Erythroblast (primary cell): ENCODE data around the gene AKT3.

Experiments used
- GATA1 ChIP-seq: IDR thresholded peaks from 2 replicates; pipeline ENCODE4 v1.6.1; 2011; ENCODE audit warnings: low read depth, mild to moderate bottlenecking, control low read depth, low read length, moderate library complexity
- POLR2A ChIP-seq: IDR thresholded peaks from 2 replicates; pipeline ENCODE4 v1.6.1; 2011; ENCODE audit warnings: mild to moderate bottlenecking, low read length

DNA sequence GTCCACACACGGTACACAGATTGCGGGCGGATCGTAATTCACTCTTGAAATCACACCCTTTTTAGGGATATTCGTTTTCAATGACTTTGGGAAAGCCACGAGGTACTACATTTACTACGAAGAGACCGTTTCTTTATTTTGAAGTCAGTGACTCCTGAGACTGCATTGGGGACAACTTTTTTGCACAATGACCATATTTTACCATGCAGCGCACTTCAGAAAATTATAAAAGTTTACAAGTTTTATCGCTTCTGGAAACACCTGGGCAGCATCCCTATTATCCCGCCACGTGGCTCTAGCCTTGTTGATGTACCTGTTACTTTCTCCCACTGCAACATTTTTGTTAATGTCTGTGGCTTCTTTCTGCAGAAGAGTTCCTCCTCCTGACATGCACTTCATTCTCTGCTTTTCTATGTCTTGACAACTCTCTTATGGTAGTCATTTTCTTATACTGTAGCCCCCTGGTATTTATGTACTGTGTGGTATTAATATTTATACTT is 1.3 kb upstream of the AKT3 start:
- no peak for TF ChIP-seq POLR2A
- TF ChIP-seq GATA1, result no peak
